ENCODE measurements around the gene SLC24A3. TPM values are rescaled to one million over a fixed set of nuclear protein-coding genes. Genes with fewer than 3 reads are reported as not detected.

SLC24A3 gene
- total and polyA plus RNA-seq, 2 of the 13 experiments (the other 11 are each of a cell fraction or from before 2014, with no cell fraction given) = not detected

GRCh38 chr20:19428324-19428723 is 215.9 kb downstream of the SLC24A3 start (continued):
- TF ChIP-seq GFI1 (CRISPR knock-in tag; IDR thresholded peaks at IDR 0.05; ENCODE audit: borderline replicate concordance) = no peak
- TF ChIP-seq ZNF7 (CRISPR knock-in tag; IDR thresholded peaks at IDR 0.05) = no peak

GRCh38 chr20:19429538-19429937 is 217.1 kb downstream of the SLC24A3 start:
- intact Hi-C loops (cut with micrococcal nuclease; ENCODE audit: unreplicated experiment) (no loop called here), in situ Hi-C loops (cut with HindIII; ENCODE audit: extremely low pct_ligation_motif_present, low pct_unique_long_range_greater_than_20kb) (no loop called here)
- Histone ChIP-seq H3K27me3 (ENCODE audit: control insufficient read depth in 1 of 2, insufficient read depth in 2 of 2, low read length in 2 of 2) (no peaks in the 10 kb centered on the region), H4K20me1 (ENCODE audit: insufficient read depth, low read length) (no peaks in the 10 kb centered on the region), H3K27ac (ENCODE audit: extremely low read length, insufficient read depth, low read length) (no peak overlapping the region), H3K36me3 (replicated peaks in 1 of 2; ENCODE audit: control insufficient read depth in 1 of 2, insufficient read depth in 2 of 2, low read length in 2 of 2) (no peaks in the 10 kb centered on the region), H3K79me2 (ENCODE audit: insufficient read depth, low read length) (no peaks in the 10 kb centered on the region), H3K9ac (ENCODE audit: insufficient read depth, low read depth, low read length) (no peak overlapping the region), H3K4me1 (ENCODE audit: insufficient read depth, low read length) (0 out of 2 replicates have a peak, but pooled peaks cover 6% of the 10 kb centered on the region), H3K4me3 (replicated peaks in 1 of 3; ENCODE audit: insufficient read depth in 1 of 3, low read depth in 2 of 3, low read length in 3 of 3) (no peak overlapping the region), H3K4me2 (ENCODE audit: low read depth, low read length) (no peak overlapping the region), H3K9me3 (ENCODE audit: low read length) (no peaks in the 10 kb centered on the region), H2AFZ (ENCODE audit: low read length) (no peak overlapping the region)
- BruUV-seq (replicated peaks) = no TSS peak
- 32% methylated on average over 7 of the region's 7 CpGs for WGBS (ENCODE audit: low lambda C conversion rate)
- POLR2A ChIA-PET = no interaction called here
- DNase-seq (ENCODE audit: low spot score) = no peak
- CTCF ChIA-PET (ENCODE audit: low intra/inter-chr PET ratio, low total read pairs) = no interaction called here
- TF ChIP-seq TRAFD1 (CRISPR knock-in tag; IDR thresholded peaks at IDR 0.05; ENCODE audit: borderline replicate concordance) = no peak
- no peak for TF ChIP-seq KLF12 (CRISPR knock-in tag; IDR thresholded peaks at IDR 0.05; ENCODE audit: borderline replicate concordance)
- no peak for TF ChIP-seq ZSCAN21 (CRISPR knock-in tag; IDR thresholded peaks at IDR 0.05; ENCODE audit: borderline replicate concordance)
- no peak for TF ChIP-seq ZNF382 (CRISPR knock-in tag; IDR thresholded peaks at IDR 0.05; ENCODE audit: borderline replicate concordance)
- no peak for TF ChIP-seq ZNF687 (CRISPR knock-in tag; IDR thresholded peaks at IDR 0.05)
- no peak for TF ChIP-seq ZEB1 (IDR thresholded peaks at IDR 0.05; ENCODE audit: insufficient replicate concordance, low read depth)
- FAIRE-seq = no peak
- no peak for ATAC-seq
